ENCODE measurements around the gene SPATA12.

DNA sequence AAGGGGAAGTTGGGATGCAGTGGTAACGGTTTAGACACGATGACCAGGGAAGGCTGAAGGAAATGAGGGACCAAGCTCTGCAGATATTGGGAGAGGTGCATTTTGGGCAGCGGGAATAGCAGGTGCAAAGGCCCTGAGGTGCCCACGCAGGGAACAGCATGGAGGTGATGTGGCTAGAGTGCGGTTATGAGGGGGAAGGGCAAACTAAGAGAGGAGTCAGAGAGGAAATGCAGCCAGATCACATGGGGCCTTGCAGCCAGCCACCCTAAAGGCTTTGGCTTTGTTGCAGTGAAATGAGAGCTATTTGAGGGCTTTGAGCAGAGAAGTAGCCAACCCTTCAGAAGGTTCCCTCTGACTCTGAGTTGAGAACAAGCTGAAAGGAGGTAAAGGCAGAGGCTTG lies 2.6 kb downstream of the SPATA12 start:
- TF ChIP-seq, protein P1, sequence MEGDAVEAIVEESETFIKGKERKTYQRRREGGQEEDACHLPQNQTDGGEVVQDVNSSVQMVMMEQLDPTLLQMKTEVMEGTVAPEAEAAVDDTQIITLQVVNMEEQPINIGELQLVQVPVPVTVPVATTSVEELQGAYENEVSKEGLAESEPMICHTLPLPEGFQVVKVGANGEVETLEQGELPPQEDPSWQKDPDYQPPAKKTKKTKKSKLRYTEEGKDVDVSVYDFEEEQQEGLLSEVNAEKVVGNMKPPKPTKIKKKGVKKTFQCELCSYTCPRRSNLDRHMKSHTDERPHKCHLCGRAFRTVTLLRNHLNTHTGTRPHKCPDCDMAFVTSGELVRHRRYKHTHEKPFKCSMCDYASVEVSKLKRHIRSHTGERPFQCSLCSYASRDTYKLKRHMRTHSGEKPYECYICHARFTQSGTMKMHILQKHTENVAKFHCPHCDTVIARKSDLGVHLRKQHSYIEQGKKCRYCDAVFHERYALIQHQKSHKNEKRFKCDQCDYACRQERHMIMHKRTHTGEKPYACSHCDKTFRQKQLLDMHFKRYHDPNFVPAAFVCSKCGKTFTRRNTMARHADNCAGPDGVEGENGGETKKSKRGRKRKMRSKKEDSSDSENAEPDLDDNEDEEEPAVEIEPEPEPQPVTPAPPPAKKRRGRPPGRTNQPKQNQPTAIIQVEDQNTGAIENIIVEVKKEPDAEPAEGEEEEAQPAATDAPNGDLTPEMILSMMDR (conservative IDR thresholded peaks at IDR 0.05; ENCODE audit: low read depth, low read length): no peak
- TF ChIP-seq EZH2 (IDR thresholded peaks at IDR 0.05; ENCODE audit: borderline replicate concordance, low read depth, low read length, poor library complexity, severe bottlenecking): no peak
